ENCODE data around the gene ANAPC2. TPM values are rescaled to one million over a fixed set of nuclear protein-coding genes. Genes with fewer than 3 reads are reported as not detected.

The ANAPC2 gene
- total RNA-seq, 4 donors from 2014 or later = 18.7 to 28.7 (median 25.1) TPM

DNA sequence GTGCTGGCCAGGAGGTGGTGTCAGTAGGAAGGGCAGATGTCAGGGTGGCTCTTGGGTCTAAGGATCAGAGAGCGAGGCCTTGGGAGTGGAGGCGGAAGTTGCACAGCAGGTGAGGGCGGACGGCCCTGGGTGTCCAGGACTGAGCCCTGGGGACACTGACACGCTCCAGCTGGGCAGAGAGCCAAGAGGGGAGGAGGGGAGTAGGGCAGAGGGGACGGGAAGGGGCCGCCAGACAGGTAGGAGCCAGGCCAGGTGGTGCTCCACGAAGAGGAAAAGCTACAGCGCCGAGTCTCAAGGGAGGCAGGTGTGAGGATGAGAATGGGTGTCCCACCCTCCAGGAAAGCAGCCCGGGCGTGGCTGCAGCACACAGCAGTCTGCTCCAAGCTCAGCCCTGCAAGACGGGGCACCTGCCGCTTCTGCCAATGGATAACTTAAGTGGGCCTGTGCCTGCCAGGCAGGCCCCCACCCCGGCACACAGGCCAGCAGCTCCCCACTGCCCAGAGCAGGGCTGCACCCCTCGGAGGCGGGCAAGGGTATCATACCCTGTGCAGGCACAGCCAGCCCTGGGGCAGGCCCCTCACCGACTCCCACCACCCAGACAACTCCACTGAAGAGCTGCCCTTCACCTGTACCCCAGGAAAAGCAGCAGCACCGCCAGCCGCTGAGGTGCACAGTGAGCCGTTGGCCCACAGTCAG, 7.3 kb upstream of the ANAPC2 start:
- Histone ChIP-seq H3K27me3 (no peaks in the 10 kb centered on the region), H3K9me3 (no peaks in the 10 kb centered on the region), H3K36me3 (peaks cover 3 to 18% (median 16%) of the 10 kb centered on the region in 4 donors), H3K4me3 (no peak overlapping the region), H3K27ac (replicated peaks in 1 of 4) (no peak overlapping the region), H3K4me1 (peaks cover 38 to 79% (median 54%) of the 10 kb centered on the region in 4 donors)
- DNase-seq (ENCODE audit: extremely low spot score) = no peak
- 82% methylated on average over 10 of the region's 21 CpGs for WGBS
- intact Hi-C loops (cut with DNase I) = no loop called here
- TF ChIP-seq EP300 (IDR thresholded peaks at IDR 0.05) (no peak), POLR2AphosphoS5 (IDR thresholded peaks at IDR 0.05) (no peak), POLR2A (IDR thresholded peaks at IDR 0.05; ENCODE audit: low read depth) (no peak)
- TF ChIP-seq, protein P1, sequence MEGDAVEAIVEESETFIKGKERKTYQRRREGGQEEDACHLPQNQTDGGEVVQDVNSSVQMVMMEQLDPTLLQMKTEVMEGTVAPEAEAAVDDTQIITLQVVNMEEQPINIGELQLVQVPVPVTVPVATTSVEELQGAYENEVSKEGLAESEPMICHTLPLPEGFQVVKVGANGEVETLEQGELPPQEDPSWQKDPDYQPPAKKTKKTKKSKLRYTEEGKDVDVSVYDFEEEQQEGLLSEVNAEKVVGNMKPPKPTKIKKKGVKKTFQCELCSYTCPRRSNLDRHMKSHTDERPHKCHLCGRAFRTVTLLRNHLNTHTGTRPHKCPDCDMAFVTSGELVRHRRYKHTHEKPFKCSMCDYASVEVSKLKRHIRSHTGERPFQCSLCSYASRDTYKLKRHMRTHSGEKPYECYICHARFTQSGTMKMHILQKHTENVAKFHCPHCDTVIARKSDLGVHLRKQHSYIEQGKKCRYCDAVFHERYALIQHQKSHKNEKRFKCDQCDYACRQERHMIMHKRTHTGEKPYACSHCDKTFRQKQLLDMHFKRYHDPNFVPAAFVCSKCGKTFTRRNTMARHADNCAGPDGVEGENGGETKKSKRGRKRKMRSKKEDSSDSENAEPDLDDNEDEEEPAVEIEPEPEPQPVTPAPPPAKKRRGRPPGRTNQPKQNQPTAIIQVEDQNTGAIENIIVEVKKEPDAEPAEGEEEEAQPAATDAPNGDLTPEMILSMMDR (IDR thresholded peaks at IDR 0.05) = no peak

DNA sequence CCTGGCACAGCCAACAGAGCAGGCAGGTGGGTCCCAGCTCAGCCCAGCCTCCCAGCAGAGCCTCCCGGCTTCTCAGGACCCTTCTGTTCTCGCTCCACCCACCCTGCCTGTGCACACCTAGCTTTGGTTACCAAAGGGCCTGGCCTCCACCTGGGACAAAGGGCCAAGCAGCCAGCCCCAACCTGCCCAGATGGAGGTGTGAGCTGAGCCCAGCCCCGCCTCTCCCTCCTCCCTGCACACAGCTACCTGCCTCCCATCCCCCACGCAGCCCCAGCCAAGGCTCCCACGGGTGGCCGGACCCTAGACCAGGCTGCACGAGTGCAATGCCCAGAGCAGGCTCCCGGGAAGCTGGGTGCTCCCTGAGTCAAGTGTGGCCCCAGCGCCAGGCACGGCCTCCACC, 6.5 kb upstream of the ANAPC2 start:
- Histone ChIP-seq H3K36me3 (peaks cover 10 to 25% (median 24%) of the 10 kb centered on the region in 4 donors), H3K27me3 (no peaks in the 10 kb centered on the region), H3K4me3 (no peak overlapping the region), H3K4me1 (peaks cover 45 to 86% (median 62%) of the 10 kb centered on the region in 4 donors), H3K27ac (replicated peaks in 1 of 4) (no peak overlapping the region), H3K9me3 (no peaks in the 10 kb centered on the region)
- WGBS = 80% methylated on average over 9 of the region's 10 CpGs
- DNase-seq (ENCODE audit: extremely low spot score) = no peak
- TF ChIP-seq, protein P1 (IDR thresholded peaks at IDR 0.05) = no peak
- TF ChIP-seq EP300 (IDR thresholded peaks at IDR 0.05) (no peak), POLR2A (IDR thresholded peaks at IDR 0.05; ENCODE audit: low read depth) (no peak), POLR2AphosphoS5 (IDR thresholded peaks at IDR 0.05) (no peak)
- intact Hi-C loops (cut with DNase I) = no loop called here

DNA sequence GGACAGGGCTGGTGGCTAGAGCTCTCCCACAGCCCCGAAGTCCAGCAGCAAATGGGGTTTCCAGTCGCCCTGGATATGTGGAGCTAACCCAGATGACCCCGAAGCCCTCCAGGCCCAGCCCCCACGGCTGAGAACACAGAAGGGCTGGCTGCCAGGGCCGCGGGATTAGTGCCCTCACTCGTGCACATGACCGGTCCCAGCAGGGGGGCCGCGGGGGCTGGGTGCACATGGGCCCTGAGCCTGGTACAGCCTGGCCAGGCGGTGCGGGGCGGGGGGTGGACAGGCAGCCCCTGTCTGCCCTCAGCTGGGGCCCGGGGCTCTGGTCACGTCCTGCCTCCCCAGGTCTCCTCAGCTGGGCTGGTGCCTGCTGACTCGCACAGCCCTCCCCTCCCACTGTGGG, 6.0 kb upstream of the ANAPC2 start:
- TF ChIP-seq POLR2AphosphoS5 (IDR thresholded peaks at IDR 0.05) (no peak), EP300 (IDR thresholded peaks at IDR 0.05) (no peak), POLR2A (IDR thresholded peaks at IDR 0.05; ENCODE audit: low read depth) (no peak)
- TF ChIP-seq, protein P1 (IDR thresholded peaks at IDR 0.05) = no peak
- intact Hi-C loops (cut with DNase I) = no loop called here
- Histone ChIP-seq H3K36me3 (peaks cover 11 to 28% (median 27%) of the 10 kb centered on the region in 4 donors), H3K9me3 (no peaks in the 10 kb centered on the region), H3K27me3 (no peaks in the 10 kb centered on the region), H3K4me3 (no peak overlapping the region), H3K27ac (replicated peaks in 1 of 4) (no peak overlapping the region), H3K4me1 (peaks cover 45 to 86% (median 62%) of the 10 kb centered on the region in 4 donors)
- WGBS = no CpG with 5 or more reads among the region's 16 CpGs
- no peak for DNase-seq (ENCODE audit: extremely low spot score)

DNA sequence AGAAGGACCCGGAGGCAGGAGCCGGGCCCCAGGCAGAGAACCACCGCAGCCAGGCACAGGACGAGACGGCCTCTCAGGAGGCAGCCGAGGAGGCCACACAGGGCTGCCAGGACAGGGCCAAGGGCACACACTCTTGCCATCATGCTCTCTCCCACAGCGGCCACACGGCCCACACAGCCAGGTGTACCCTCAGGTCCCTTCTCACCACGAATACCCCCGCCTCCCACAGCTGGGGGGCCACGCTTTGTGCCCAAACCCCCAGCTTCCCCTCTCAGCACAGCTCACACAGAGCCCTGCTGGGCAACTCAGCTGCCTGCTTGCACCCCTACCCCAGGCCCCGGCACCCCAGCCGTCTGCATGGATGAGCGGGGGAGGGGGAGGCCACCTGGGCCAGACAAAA, 5.4 kb upstream of the ANAPC2 start:
- WGBS = 80% methylated on average over 8 of the region's 14 CpGs
- TF ChIP-seq POLR2A (IDR thresholded peaks at IDR 0.05; ENCODE audit: low read depth) (no peak), EP300 (IDR thresholded peaks at IDR 0.05) (no peak), POLR2AphosphoS5 (IDR thresholded peaks at IDR 0.05) (no peak)
- TF ChIP-seq, protein P1 (IDR thresholded peaks at IDR 0.05) = no peak
- no peak overlapping the region for H3K4me3 ChIP-seq
- DNase-seq (ENCODE audit: extremely low spot score) = no peak
- H3K27ac ChIP-seq (replicated peaks in 1 of 4) = no peak overlapping the region
- no peaks in the 10 kb centered on the region for H3K27me3 ChIP-seq
- H3K9me3 ChIP-seq = no peaks in the 10 kb centered on the region
- peaks cover 11 to 28% (median 27%) of the 10 kb centered on the region in 4 donors for H3K36me3 ChIP-seq
- intact Hi-C loops (cut with DNase I) = no loop called here
- peaks cover 43 to 85% (median 60%) of the 10 kb centered on the region in 4 donors for H3K4me1 ChIP-seq

Data from esophagus muscularis mucosa (tissue), 4 donors.